GM12864 (cell line): ENCODE data around the gene LDLRAD4.
"Not testable (repeated sequence)": the region's sequence is repeated elsewhere in the genome, so short reads cannot be mapped to it uniquely, and the experiment has no call there.

Experiments
- DNase-seq: peaks from one replicate; pipeline ENCODE4 v3.0.0-alpha.2; 2011; ENCODE audit warnings: low read depth
- H3K4me3 ChIP-seq: 2 replicates; pipeline ENCODE4 v1.5.1; 2011; ENCODE audit warnings: mild to moderate bottlenecking, low read depth, low read length, control low read depth
- TF ChIP-seq, protein P1 (sequence below): IDR thresholded peaks from 2 replicates; pipeline ENCODE4 v1.5.1; 2011; ENCODE audit warnings: low read depth, mild to moderate bottlenecking, moderate library complexity, low read length, control low read depth, inconsistent platforms; ENCODE audit errors: missing control alignments

The LDLRAD4 gene

GRCh38 chr18:13487237-13487636, 268.7 kb downstream of the LDLRAD4 start:
- H3K4me3 ChIP-seq = no peak overlapping the region
- no peak for DNase-seq
- TF ChIP-seq, protein P1, sequence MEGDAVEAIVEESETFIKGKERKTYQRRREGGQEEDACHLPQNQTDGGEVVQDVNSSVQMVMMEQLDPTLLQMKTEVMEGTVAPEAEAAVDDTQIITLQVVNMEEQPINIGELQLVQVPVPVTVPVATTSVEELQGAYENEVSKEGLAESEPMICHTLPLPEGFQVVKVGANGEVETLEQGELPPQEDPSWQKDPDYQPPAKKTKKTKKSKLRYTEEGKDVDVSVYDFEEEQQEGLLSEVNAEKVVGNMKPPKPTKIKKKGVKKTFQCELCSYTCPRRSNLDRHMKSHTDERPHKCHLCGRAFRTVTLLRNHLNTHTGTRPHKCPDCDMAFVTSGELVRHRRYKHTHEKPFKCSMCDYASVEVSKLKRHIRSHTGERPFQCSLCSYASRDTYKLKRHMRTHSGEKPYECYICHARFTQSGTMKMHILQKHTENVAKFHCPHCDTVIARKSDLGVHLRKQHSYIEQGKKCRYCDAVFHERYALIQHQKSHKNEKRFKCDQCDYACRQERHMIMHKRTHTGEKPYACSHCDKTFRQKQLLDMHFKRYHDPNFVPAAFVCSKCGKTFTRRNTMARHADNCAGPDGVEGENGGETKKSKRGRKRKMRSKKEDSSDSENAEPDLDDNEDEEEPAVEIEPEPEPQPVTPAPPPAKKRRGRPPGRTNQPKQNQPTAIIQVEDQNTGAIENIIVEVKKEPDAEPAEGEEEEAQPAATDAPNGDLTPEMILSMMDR = no peak

- DNase-seq = no peak
- TF ChIP-seq, protein P1 = no peak
- H3K4me3 ChIP-seq = no peak overlapping the region
These were observed 269.8 kb downstream of the LDLRAD4 start for GRCh38 chr18:13488281-13488929.

DNA sequence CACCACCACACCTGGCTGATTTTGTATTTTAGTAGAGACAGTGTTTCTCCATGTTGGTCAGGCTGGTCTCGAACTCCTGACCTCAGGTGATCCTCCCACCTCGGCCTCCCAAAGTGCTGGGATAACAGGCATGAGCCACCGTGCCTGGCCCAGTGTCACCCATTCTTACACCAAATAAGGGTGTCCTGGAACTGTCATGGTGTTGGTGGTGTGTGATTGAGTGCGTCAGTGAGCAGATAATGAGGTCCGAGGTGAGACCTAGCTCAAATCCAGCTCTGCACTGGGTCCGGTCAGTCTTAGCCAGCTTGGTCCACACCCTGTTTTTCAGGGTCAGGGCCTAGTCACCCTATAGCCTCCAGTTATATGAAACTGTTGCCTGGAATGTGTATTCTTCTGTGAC, 270.7 kb downstream of the LDLRAD4 start:
- DNase-seq, H3K4me3 ChIP-seq: not testable (repeated sequence)

- no peak overlapping the region for H3K4me3 ChIP-seq
- DNase-seq = no peak
- TF ChIP-seq, protein P1 = no peak
These were observed 272.6 kb downstream of the LDLRAD4 start for GRCh38 chr18:13491138-13491537.

DNA sequence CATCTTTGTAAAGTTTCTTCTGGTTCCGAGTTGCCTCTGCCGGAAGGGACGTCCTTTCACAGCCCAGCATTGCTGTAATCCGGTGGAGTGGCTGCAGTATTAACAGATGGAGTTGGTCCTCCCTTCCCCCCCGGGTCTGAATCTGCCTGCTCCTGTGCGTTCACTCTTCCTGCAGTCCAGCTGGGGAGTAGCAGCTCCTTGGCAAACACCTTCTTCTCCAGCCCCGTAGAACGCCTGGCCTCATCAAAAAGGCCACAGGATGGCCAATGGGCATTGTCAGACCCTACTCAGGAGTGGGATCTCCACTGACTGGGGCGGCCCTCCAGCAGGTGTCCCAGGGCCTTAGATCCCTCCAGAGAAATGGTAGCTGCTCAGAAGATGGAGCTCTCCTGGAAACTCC, 273.8 kb downstream of the LDLRAD4 start:
- no peak for DNase-seq
- H3K4me3 ChIP-seq = no peak overlapping the region
- TF ChIP-seq, protein P1 = no peak

GRCh38 chr18:13493079-13493478, 274.5 kb downstream of the LDLRAD4 start:
- TF ChIP-seq, protein P1 = no peak
- no peak for DNase-seq

GRCh38 chr18:13493725-13494124, 275.2 kb downstream of the LDLRAD4 start:
- DNase-seq = no peak
- H3K4me3 ChIP-seq = no peak overlapping the region
- TF ChIP-seq, protein P1 = no peak

More at GRCh38 chr18:13493079-13493478, 274.5 kb downstream of the LDLRAD4 start:
- no peak overlapping the region for H3K4me3 ChIP-seq
